Sigmoid colon (tissue), 7 donors: ENCODE results near the gene PTPN20. TPM values are rescaled to one million over a fixed set of nuclear protein-coding genes. Genes with fewer than 3 reads are reported as not detected.
"Not testable (repeated sequence)": the region's sequence is repeated elsewhere in the genome, so short reads cannot be mapped to it uniquely, and the experiment has no call there.

Source experiments
- DNase-seq: peaks from one replicate; pipeline ENCODE4 v3.0.0-alpha.2; 2019
- H3K27ac ChIP-seq, 4 donors: fragments of 200-600 bp; sonication (generic); one replicate each; pipeline ENCODE4 v1.5.1; 2016 to 2019; ENCODE audit warnings: mild to moderate bottlenecking in 1 of 4
- H3K27me3 ChIP-seq, 3 donors: fragments of 200-600 bp; sonication (generic); one replicate each; pipeline ENCODE4 v1.5.1; 2019; ENCODE audit warnings: mild to moderate bottlenecking in 1 of 3
- H3K36me3 ChIP-seq, 4 donors: fragments of 200-600 bp; sonication (generic); one replicate each; pipeline ENCODE4 v1.5.1; 2016 to 2019
- H3K4me1 ChIP-seq, 4 donors: fragments of 200-600 bp; sonication (generic); one replicate each; pipeline ENCODE4 v1.5.1; 2017 to 2019
- H3K4me3 ChIP-seq, 4 donors: fragments of 200-600 bp; sonication (generic); one replicate each; pipeline ENCODE4 v1.5.1; 2017 to 2019; ENCODE audit warnings: mild to moderate bottlenecking in 2 of 4, moderate library complexity in 1 of 4
- H3K9me3 ChIP-seq, 4 donors: fragments of 200-600 bp in 3 of 4; sonication (generic) in 3 of 4; one replicate each; pipeline versions ENCODE4 v1.5.1 to v1.6.1; 2013 to 2019
- CTCF ChIP-seq, 4 experiments: fragments of 450-650 bp in 3 of 4; fragments of 200-600 bp in 1 of 4; IDR thresholded peaks; one replicate each; pipeline ENCODE4 v1.5.1; 2016 to 2019; ENCODE audit warnings: antibody characterized with exemption in 4 of 4, mild to moderate bottlenecking in 3 of 4, moderate library complexity in 2 of 4
- EP300 ChIP-seq, 4 donors: sonication (generic); formaldehyde crosslinking; IDR thresholded peaks; one replicate each; pipeline ENCODE4 v1.6.1; 2017; ENCODE audit warnings: antibody characterized with exemption in 4 of 4
- POLR2A ChIP-seq, 2 donors: fragments of 450-650 bp; IDR thresholded peaks; one replicate each; pipeline ENCODE4 v1.6.1; 2016; ENCODE audit warnings: antibody characterized with exemption in 2 of 2, mild to moderate bottlenecking in 2 of 2, moderate library complexity in 2 of 2
- POLR2AphosphoS5 ChIP-seq, 4 donors: sonication (generic); formaldehyde crosslinking; IDR thresholded peaks; one replicate each; pipeline ENCODE4 v1.6.1; 2017; ENCODE audit warnings: antibody characterized with exemption in 4 of 4
- WGBS, 2 donors: extraction: QIAGEN DNeasy Blood & Tissue Kit; methylation state at CpG; one replicate each; pipeline ENCODE4 v1.1.7; 2013; 5-methylcytosine and 5-hydroxymethylcytosine counted together
- intact Hi-C: fragments of 100-400 bp; cut with DNase I; formaldehyde crosslinking; loops from one replicate; pipeline ENCODE4 v1.15.1; 2023
- polyA plus RNA-seq, 3 donors: library from polyadenylated mRNA; stranded (reverse); fragments of 200-250 nt; gene quantifications; one replicate each; pipeline ENCODE4 v1.2.3, GENCODE V29; 2013
- total RNA-seq, 4 donors: library from RNA; depleted of rRNA; stranded (reverse); fragments of >200 nt; gene quantifications; one replicate each; pipeline ENCODE4 v1.1.0, GENCODE V29; 2016
- donor health status: healthy with polysubstance abuse.
- donor health status: Bipolar disorder and iron deficiency.
- donor health status: healthy.

Gene PTPN20
- total and polyA plus RNA-seq, 7 donors, result 0.50 to 3.0 (median 1.4) TPM; not detected in 1

- H3K27me3 ChIP-seq, H3K4me3 ChIP-seq, H3K4me1 ChIP-seq, H3K27ac ChIP-seq, H3K9me3 ChIP-seq, H3K36me3 ChIP-seq, DNase-seq, intact Hi-C loops: not testable (repeated sequence)
- no CpG with 5 or more reads among the region's 10 CpGs for WGBS, 2 donors
Measured at GRCh38 chr10:46987233-46987924, 76.2 kb downstream of the PTPN20 start.

GRCh38 chr10:46992803-46993561 is 81.8 kb downstream of the PTPN20 start:
- no peaks in the 10 kb centered on the region for H3K9me3 ChIP-seq
- 64 to 65% methylated on average over 7 of the region's 7 CpGs for WGBS, 2 donors

GRCh38 chr10:46995234-46995633 is 84.0 kb downstream of the PTPN20 start:
- WGBS, 2 donors, result 64 to 78% methylated on average over 2 of the region's 2 CpGs
- Histone ChIP-seq H3K4me3 (no peak overlapping the region), H3K36me3 (no peaks in the 10 kb centered on the region), H3K9me3 (no peaks in the 10 kb centered on the region), H3K27ac (no peak overlapping the region), H3K27me3 (no peaks in the 10 kb centered on the region), H3K4me1 (no peaks in the 10 kb centered on the region)
- no peak for DNase-seq
- TF ChIP-seq POLR2A (IDR thresholded peaks at IDR 0.05), result no peak
- TF ChIP-seq CTCF (IDR thresholded peaks at IDR 0.05), result no peak
- TF ChIP-seq POLR2AphosphoS5 (IDR thresholded peaks at IDR 0.05), result no peak
- TF ChIP-seq EP300 (IDR thresholded peaks at IDR 0.05), result no peak
- intact Hi-C loops, result no loop called here

More at GRCh38 chr10:46992803-46993561, 81.8 kb downstream of the PTPN20 start:
- no peak for TF ChIP-seq POLR2A (IDR thresholded peaks at IDR 0.05)
- TF ChIP-seq CTCF (IDR thresholded peaks at IDR 0.05), result no peak
- no peak for TF ChIP-seq POLR2AphosphoS5 (IDR thresholded peaks at IDR 0.05)
- TF ChIP-seq EP300 (IDR thresholded peaks at IDR 0.05), result no peak
- peak; percentile 85 for DNase-seq
- H3K4me3 ChIP-seq, result no peak overlapping the region
- peak overlapping the region in 3 of 4 donors; percentile 8 to 55 (median 43) for H3K27ac ChIP-seq
- no peaks in the 10 kb centered on the region for H3K27me3 ChIP-seq
- intact Hi-C loops, result no loop called here
- no peaks in the 10 kb centered on the region for H3K36me3 ChIP-seq
- no peaks in the 10 kb centered on the region for H3K4me1 ChIP-seq

GRCh38 chr10:46998192-46998591 is 87.0 kb downstream of the PTPN20 start:
- intact Hi-C loops, result no loop called here
- Histone ChIP-seq H3K9me3 (no peaks in the 10 kb centered on the region), H3K4me3 (no peak overlapping the region), H3K27ac (no peak overlapping the region), H3K27me3 (no peaks in the 10 kb centered on the region), H3K4me1 (no peaks in the 10 kb centered on the region), H3K36me3 (no peaks in the 10 kb centered on the region)
- DNase-seq, result no peak
- no peak for TF ChIP-seq POLR2AphosphoS5 (IDR thresholded peaks at IDR 0.05)
- no peak for TF ChIP-seq POLR2A (IDR thresholded peaks at IDR 0.05)
- no peak for TF ChIP-seq EP300 (IDR thresholded peaks at IDR 0.05)
- TF ChIP-seq CTCF (IDR thresholded peaks at IDR 0.05), result no peak

- Histone ChIP-seq H3K36me3 (no peaks in the 10 kb centered on the region), H3K4me1 (no peaks in the 10 kb centered on the region), H3K9me3 (no peaks in the 10 kb centered on the region), H3K27ac (no peak overlapping the region), H3K4me3 (no peak overlapping the region), H3K27me3 (no peaks in the 10 kb centered on the region)
- DNase-seq, result no peak
- intact Hi-C loops, result no loop called here
- WGBS, 2 donors, result 45 to 87% methylated on average over 2 of the region's 2 CpGs
- no peak for TF ChIP-seq CTCF (IDR thresholded peaks at IDR 0.05)
- TF ChIP-seq POLR2AphosphoS5 (IDR thresholded peaks at IDR 0.05), result no peak
- TF ChIP-seq EP300 (IDR thresholded peaks at IDR 0.05), result no peak
- no peak for TF ChIP-seq POLR2A (IDR thresholded peaks at IDR 0.05)
Measured at GRCh38 chr10:46998595-46998994, 87.4 kb downstream of the PTPN20 start.
